HG03469 (cell line): Measurements from ENCODE around the gene SLC25A22.

Experiments
- ATAC-seq: cut with Tn5 transposase; IDR thresholded peaks from one replicate; pipeline ENCODE4 v1.9.1; 2021; ENCODE audit warnings: mild to moderate bottlenecking, moderate library complexity, moderate number of reproducible peaks; ENCODE audit not compliant: unreplicated experiment

Gene SLC25A22

DNA sequence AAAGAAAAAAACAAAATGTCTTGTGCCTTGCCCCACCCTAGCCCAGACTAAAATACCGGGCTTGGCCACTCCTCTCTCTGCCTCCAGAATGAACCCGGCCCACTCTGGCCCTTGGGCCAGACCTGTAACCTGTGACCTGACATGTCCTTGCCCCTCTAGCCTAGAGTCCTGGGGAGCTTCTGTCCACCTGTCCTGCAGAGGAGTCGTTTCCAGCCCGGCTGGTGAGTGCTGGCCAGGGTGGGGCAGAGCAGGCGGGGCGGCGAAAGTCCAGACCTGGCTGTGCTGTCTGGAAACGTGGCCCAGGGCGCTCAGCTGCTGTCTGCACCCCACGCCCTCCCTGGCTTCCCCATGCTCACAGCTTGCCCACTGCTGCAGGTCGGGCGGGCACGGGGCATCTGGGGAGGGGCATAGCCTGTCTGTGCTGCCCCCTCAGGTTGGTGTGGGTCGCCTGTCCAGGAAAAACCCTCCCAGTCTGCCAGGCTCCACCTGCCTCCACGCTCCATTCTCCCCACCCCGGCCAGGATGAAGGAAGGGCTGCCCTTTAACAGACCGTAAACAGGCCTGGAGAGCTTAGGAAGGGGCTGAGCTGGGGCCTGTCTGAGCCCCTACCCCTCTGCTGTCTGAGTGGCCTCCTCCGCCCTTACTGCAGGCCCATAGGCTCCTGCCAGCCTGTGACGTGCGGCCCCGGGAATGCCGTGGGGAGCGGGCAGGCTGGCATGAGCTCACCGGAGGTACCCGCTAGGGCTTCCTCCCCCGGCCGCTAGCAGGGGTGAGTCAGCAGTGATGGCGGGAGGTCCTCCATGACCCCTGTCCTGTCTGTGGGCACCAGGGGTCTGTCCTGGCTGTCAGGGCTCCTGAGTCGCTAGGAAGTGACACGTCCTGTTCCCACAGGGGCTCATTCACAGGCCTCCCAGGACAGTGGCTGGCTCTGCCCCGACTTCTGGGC lies 36.6 kb upstream of the SLC25A22 start:
- ATAC-seq, result no peak

DNA sequence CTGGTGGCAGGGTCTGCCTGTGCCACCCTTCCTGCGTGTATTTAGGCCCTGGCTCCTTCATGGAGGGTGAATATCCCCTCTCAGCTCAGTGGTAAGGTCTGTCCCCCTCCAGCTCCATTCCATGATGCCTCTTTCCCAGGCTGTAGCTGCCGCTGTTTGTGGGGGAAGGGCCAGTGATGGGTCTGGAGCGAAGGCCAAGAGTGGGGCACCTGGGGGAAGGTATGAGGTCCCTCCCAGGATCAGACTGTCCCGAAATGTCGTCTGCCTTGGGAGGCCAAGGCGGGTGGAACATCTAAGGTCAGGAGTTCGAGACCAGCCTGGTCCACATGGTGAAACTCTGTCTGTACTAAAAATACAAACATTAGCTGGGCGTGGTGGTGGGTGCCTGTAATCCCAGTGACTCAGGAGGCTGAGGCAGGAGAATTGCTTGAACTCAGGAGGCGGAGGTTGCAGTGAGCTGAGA lies 35.8 kb upstream of the SLC25A22 start:
- no peak for ATAC-seq

GRCh38 chr11:833114-833791 lies 35.2 kb upstream of the SLC25A22 start:
- no peak for ATAC-seq

GRCh38 chr11:832529-833113 lies 34.5 kb upstream of the SLC25A22 start, which contains the start of gene CD151:
TSS of gene CD151 (plus strand) at chr11:832952. CDS start at chr11:836070, 3,118 bp downstream.
- no peak for ATAC-seq

DNA sequence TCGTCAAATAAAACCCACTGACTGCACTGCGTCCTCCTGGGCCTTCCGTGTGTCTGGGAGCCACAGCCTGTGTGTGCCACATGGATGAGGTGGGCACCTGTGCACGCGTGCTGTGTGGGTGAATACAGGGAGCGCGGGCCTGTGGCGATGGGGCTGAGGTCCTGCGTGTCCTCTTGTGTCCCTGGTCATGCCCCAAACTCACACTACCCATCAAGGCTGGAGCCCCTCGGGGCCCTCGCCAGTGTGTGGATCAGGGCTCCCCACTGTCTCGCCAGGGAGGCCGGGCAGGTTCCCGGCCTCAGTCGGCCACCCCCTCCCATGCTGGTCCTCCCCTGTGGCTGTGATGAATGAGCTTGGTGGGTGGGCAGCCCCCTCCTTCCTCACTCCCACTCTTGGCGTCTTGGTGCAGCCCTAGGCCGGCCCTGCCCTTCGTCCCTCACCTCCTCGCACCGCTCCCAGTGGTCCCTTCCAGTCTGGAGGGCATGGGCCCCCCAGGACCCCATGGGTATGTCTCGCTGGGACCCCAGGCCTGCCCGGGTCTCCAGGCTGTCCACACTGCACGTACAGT lies 34.0 kb upstream of the SLC25A22 start:
- ATAC-seq, result no peak

DNA sequence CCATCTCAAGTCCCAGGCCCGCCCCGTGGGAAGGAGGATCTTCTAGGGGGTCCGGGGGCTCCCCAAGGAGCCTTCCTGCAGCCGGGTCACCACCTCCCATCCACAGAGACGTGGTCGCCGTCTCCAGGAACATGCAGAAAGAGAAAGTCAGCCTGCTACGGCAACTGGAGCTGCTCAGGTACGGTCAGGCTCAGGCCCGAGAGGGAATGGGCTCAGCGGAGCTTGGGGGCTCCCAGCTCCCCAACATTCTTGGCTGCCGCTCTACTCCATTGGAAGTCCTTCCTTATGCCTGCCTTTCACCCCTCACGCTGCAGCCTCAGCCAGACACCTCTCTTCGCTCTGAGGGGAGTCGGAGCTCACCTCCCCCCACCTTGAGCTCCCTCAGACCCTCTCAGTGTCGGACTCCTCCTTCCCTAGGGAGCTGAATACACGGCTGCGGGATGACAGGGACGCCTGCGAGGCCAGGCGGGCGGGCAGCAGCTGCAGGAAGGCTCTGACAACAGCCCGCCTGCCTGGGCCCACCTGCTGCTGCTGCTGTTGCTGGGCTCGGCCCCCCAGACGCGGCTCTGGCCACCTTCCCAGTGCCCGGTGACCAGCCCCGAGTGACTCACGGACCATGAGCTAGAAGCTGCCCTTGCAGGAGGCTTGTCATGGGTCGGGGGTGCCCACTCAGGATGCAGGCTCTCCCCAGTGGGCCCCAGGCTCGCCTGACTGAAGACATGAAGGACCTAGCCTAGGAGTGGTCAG lies 33.2 kb upstream of the SLC25A22 start:
- ATAC-seq, result no peak

DNA sequence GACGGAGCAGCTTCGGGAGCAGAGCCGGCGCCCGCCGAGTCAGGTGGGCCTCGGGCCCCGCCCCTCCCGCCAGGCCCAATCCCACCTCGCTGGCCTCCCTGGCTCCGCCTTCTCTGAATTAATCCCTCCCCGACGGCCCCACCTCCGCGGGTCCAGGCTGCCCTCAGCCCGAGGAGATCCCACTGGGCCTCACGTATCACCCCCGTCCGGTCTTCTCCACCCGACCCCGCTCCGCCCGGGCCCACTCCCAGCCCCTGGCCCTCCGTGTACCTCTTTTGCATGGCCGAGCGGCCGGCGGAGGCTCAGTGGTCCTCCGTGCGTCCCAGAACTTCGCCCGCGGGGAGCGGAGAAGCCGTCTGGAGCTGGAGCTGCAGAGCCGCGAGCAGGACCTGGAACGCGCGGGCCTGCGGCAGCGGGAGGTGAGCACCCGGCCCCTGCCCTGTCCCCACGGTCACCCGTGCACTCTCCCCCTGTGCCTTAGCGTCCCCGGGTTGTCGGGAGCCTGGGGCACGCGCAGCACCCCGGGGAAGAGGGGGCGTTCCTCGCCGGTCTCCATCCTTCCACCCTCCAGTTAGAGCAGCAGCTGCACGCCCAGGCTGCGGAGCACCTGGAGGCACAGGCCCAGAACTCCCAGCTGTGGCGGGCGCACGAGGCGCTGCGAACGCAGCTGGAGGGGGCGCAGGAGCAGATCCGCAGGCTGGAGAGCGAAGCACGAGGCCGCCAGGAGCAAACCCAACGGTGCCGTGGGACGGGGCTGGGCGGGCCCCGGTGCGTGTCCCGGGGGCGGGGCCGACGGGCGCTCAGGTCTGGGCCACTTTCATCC lies 32.4 kb upstream of the SLC25A22 start:
- no peak for ATAC-seq

DNA sequence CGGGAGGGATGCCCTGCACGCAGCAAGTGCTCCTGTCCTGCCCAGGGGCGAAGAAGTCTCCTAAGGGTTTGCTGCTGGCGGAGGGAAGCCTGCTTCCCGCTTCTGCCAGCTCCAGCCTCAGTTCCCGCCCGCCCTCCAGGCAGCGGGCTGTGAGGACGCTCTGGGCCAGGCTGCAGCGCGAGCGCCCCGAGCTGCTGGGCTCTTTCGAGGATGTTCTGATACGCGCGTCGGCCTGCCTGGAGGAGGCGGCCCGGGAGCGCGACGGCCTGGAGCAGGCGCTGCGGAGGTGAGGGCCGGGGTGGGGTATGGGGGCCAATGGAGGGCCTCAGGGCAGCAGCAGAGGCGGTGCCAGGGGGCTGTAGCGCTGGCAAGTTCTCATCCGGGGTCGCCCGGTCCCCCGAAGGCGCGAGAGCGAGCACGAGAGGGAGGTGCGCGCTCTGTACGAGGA lies 31.8 kb upstream of the SLC25A22 start:
- ATAC-seq, result no peak

GRCh38 chr11:829176-829846 lies 31.2 kb upstream of the SLC25A22 start:
- no peak for ATAC-seq

DNA sequence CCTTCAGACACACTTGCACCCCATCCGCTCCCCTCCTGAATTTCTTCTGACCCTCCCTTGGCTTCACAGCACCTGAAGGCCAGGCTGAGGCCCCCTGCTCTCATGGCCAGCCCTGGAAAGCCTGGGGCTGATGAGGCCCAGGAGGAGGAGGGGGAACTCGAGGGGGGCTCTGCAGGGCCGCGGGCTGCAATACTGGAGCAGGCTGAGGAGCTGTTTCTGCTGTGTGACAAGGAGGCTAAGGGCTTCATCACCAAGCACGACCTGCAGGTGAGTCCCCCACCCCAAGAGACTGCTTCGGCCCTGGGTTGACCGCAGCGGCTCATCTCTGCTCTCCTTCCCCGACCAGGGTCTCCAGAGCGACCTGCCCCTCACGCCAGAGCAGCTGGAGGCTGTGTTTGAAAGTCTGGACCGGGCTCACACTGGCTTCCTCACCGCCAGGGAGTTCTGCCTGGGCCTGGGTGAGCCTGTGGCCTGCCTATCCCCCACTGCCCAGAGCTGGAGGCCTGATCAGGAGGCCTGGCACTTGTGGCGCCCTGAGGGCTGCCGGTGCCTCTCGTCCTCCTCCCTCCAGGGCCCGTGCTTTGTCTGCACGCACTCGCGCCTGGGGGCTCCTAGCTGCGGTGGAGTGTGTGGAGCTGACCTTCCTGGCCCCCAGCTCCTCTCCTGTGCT lies 30.6 kb upstream of the SLC25A22 start:
- no peak for ATAC-seq

DNA sequence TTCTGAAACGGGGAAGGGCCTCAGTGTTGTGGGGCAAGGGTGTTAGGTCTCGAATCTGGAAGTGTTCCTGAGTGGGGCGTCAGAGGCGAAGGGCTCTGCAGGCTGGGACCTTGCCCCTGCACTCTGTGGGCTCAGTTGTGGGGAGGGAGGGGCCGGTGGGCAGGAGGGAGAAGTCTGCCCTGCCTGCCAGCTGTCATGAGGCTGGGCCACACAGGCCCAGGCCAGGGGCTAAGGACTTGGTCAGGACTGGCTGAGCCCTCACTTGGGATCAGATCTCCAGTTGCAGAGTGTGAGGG lies 29.8 kb upstream of the SLC25A22 start, which contains the start of gene CRACR2B:
TSS of gene CRACR2B (plus strand) at position 23 of the 296 bp plus-strand sequence. CDS start 689 bp downstream, outside the sequence.
- no peak for ATAC-seq

DNA sequence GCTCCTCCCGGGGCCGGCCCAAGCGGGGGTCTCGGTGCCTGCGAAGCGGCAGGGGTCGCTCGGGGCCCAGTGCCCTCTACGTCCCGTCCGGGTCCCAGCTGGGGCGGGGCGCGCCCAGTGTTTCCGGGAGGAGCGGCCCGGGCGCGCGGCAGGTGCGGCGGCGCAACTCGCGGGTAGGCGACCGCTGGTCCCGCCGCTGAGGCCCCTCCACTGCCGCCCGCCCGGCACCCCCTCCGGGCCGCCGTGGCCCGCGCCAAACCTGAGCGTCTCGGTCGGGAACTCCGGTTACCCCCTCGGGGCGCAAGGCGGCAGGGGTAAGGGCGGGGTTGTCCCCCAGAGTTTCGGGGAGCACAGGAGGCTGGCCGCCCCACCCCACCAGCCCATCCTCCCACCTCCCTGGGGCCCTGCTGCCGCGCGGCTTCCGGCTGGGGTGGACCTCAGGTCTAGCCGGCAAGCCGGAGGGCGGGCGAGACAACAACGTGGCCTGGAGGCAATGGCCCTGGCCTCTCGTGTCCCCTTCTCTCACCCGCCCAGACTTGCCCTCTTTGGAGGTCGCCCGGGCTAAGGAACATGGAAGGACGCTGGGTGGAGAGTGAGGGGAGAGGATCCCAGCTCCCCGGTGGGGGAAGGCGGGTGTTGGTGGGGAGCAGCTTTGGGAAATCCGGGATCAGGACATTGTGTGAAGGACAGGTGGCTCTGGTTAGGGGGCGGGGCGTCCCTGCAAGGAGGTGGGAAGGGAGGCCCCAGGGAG lies 29.2 kb upstream of the SLC25A22 start:
- no peak for ATAC-seq

- no peak for ATAC-seq
These were observed 28.7 kb upstream of the SLC25A22 start for GRCh38 chr11:826836-827145.

DNA sequence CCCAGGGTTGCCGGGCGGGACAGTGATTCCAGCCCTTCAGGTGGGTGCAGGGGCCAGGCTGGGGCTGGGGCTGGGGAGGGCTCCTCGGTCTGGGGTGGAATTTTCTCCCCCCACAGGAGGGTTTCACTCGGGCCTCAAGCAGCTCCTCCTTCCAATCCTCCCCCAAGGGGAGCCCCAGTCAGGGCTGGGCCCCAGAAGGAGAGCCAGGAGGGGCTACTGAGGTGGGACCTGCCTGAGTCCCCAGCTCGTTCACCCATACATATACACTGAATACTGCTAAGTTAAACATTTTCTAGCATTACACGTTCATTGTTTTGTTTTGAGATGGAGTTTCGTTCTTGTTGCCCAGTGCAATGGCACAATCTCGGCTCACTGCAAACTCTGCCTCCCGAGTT lies 28.1 kb upstream of the SLC25A22 start:
- ATAC-seq, result no peak

GRCh38 chr11:825366-826226 lies 27.5 kb upstream of the SLC25A22 start:
- no peak for ATAC-seq

DNA sequence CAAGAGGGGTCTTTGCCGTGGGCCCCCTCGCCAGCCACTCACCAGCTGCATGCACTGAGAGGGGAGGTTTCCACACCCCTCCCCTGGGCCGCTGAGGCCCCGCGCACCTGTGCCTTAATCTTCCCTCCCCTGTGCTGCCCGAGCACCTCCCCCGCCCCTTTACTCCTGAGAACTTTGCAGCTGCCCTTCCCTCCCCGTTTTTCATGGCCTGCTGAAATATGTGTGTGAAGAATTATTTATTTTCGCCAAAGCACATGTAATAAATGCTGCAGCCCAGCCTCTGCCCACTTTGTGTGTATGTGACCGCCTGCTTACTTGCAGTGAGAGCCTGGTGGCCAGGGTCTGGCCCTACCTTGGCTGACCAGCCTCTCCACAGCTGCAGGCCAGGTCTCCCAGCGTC lies 26.9 kb upstream of the SLC25A22 start:
- ATAC-seq, result no peak

DNA sequence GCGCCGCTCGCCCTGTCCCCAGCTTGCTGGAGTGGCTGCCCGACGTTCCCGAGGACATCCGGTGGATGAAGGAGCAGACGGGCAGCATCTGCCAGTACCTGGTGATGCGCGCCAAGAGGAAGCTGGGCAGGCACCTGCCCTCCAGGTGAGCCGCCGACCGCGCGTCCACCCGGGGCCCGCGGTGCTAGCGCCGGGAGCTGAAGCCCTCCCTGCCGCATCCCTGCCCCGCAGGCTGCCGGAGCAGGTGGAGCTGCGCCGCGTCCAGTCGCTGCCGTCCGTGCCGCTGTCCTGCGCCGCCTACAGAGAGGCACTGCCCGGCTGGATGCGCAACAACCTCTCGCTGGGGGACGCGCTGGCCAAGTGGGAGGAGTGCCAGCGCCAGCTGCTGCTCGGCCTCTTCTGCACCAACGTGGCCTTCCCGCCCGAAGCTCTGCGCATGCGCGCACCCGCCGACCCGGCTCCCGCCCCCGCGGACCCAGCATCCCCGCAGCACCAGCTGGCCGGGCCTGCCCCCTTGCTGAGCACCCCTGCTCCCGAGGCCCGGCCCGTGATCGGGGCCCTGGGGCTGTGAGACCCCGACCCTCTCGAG lies 26.3 kb upstream of the SLC25A22 start:
- ATAC-seq, result no peak
